Fibroblast of pulmonary artery (primary cell): Measurements from ENCODE around the gene WDR1.

Experiments
- DNase-seq: peaks from one replicate; pipeline ENCODE4 v3.0.0-alpha.2; 2010; ENCODE audit warnings: low read depth
- H3K4me3 ChIP-seq: replicated peaks from 2 replicates; pipeline ENCODE4 v1.5.1; 2011; ENCODE audit warnings: low read depth, mild to moderate bottlenecking, control low read depth, low read length, moderate library complexity
- CTCF ChIP-seq: IDR thresholded peaks from 2 replicates; pipeline ENCODE4 v1.5.1; 2011; ENCODE audit warnings: mild to moderate bottlenecking, control low read depth, low read length, inconsistent platforms; ENCODE audit errors: missing control alignments

WDR1 gene

DNA sequence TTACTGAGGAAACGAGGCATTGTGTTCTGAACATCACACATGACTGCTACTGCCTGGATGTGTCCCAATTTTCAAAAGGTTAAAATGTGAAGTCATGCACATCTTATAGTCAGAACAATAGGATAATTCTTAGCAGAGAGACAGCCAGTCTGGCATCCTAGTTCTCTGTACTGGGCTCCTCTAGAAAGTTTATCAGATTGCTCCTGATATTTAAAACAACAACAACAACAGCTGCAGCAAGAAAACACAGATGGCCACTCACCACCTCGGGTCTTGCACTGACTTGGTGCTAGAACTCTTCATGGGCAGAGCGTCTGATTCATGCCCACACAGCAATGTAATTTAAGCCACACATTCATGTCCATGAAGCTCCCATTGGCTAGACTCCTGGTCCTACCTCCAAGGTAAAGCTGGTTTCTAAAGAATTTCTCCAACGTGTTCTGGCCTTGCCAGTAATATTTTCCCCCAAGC, 62.0 kb downstream of the WDR1 start:
- H3K4me3 ChIP-seq: no peak overlapping the region
- no peak for TF ChIP-seq CTCF
- peak; percentile 79 for DNase-seq

GRCh38 chr4:10053635-10054453, 62.8 kb downstream of the WDR1 start:
- no peak for TF ChIP-seq CTCF
- H3K4me3 ChIP-seq: no peak overlapping the region
- DNase-seq: no peak

GRCh38 chr4:10051517-10052135, 65.0 kb downstream of the WDR1 start:
- TF ChIP-seq CTCF: no peak
- DNase-seq: no peak
- H3K4me3 ChIP-seq: no peak overlapping the region

GRCh38 chr4:10050721-10051120, 65.9 kb downstream of the WDR1 start:
- DNase-seq: no peak
- no peak for TF ChIP-seq CTCF

GRCh38 chr4:10050261-10050661, 66.3 kb downstream of the WDR1 start:
- TF ChIP-seq CTCF: no peak
- no peak overlapping the region for H3K4me3 ChIP-seq
- no peak for DNase-seq

More at GRCh38 chr4:10050721-10051120, 65.9 kb downstream of the WDR1 start:
- H3K4me3 ChIP-seq: no peak overlapping the region

DNA sequence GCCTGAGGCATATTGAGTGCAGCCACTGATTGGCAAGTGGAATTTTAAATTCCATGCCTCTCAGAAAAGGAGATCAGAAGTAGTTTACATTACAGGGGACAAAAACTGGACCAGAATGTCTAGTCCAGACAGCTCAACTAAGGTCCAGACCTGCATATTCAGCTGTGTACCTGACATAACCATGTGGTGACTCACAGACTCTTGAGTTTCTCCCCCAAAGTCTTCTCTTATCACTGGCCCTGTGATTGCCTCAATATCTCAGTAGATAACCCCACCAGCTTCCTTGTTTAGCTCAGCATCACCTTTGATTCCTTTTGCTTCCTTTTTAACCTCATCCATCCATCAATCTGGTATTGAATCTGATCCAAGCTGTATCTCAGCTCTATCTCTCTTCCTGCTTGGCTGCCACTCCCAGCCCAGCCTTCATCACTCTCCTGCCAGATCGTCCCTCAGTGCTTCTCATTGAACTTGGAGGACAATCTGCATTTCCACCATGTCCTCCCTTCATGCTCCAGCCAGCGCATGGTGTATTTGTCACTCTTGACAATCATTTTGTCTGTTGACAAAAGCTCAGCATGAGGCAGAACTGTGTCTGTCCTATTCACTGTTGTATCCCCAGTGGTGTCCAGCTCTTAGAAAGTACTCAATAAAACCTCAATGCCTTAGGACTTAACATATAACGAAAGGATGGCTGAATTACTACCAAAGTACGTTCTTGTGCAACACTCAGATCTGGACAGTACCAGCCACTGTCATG, 67.5 kb downstream of the WDR1 start:
- no peak overlapping the region for H3K4me3 ChIP-seq
- no peak for DNase-seq
- no peak for TF ChIP-seq CTCF
